HFF-Myc (cell line): Measurements from ENCODE around the gene KCNIP1.

ENCODE experiments used
- DNase-seq: peaks from one replicate; pipeline ENCODE4 v3.0.0-alpha.2; 2011; ENCODE audit warnings: low read depth; ENCODE audit errors: extremely low read depth
- H3K4me3 ChIP-seq: replicated peaks from 2 replicates; pipeline ENCODE4 v1.5.1; 2011; ENCODE audit warnings: low read depth, mild to moderate bottlenecking, control low read depth, low read length
- CTCF ChIP-seq: IDR thresholded peaks from 2 replicates; pipeline ENCODE4 v1.5.1; 2012; ENCODE audit warnings: mild to moderate bottlenecking, low read depth, low read length, control low read depth; ENCODE audit errors: missing control alignments

Gene KCNIP1

DNA sequence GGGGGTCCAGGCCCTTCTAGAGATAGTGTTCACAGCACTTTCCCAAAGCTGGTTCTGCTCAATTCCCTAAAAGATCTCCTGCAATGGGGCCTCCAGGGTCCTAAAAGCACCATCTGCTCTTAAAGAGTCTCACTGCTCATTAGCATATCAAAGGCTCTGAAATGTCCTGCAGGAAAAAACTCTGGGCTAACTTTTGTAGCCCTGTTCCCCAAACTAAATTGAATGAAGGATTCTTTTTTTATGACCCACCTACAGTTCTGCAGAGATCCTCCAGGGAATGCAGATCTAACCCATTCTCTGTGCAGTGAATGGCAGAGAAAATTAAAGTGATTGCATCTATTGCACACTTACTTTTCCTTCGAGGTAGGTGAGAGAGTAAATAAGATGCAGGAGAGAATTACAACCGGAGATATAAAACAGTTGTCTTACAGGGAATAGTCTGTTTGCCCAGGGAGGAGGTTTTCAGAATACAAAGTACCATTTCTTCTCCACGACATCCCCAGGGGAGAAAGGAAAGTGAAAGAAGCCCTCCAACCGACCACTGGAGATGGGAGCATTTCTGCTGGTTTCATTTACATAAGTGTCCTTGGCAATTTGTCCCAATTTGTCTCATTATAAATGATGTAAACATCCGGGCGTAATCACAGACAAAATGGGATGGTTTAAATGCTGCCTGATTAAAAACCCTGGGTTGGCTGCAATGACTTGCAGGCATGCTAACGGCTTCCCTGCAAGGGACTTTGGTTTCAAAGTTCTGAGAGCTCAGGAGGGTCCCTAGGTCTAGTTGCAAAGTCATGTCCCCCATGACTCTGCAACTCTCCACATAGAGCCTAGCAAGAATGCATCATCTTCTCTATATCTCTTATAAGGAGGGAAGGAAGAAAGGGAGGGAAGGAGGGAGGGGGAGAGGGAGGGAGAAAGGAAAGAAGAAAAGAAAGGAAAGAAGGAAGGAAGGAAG lies 114.0 kb downstream of the KCNIP1 start:
- no peak for TF ChIP-seq CTCF
- H3K4me3 ChIP-seq: no peak overlapping the region
- no peak for DNase-seq

GRCh38 chr5:170619869-170620268 lies 116.0 kb downstream of the KCNIP1 start:
- no peak for TF ChIP-seq CTCF
- DNase-seq: no peak
- no peak overlapping the region for H3K4me3 ChIP-seq

- TF ChIP-seq CTCF: no peak
- no peak overlapping the region for H3K4me3 ChIP-seq
- no peak for DNase-seq
Measured at GRCh38 chr5:170622933-170623332, 119.1 kb downstream of the KCNIP1 start.

DNA sequence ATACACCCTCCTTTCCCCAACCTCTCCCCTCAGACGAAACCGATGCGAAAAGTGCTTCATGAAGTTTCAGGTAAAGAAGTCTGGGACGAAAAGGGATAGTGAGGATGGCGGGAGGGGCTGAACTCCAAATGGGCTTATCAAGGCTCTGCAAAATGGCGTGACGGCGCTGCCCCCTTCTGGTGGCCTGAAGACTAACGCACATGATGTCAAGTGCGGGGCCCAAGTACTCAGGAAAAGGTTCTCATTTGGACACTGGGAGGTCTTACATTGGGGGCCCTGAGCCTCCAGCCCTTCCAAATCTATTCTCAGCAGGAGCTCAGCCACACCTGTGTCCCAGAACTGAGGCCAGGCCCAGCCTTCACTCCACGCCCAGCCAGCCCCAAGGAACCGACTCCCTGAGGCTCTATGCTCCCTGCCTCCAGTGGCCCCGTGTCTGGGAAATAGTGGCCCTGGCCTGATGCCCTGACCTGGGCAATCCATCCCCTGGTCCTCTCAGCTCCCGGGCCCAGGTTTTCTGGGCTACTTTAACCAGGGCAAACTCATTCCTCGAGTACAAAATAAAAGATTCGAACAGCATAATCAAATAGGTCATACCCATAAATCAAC lies 119.9 kb downstream of the KCNIP1 start:
- TF ChIP-seq CTCF: peak; percentile 69
- H3K4me3 ChIP-seq: no peak overlapping the region
- no peak for DNase-seq

DNA sequence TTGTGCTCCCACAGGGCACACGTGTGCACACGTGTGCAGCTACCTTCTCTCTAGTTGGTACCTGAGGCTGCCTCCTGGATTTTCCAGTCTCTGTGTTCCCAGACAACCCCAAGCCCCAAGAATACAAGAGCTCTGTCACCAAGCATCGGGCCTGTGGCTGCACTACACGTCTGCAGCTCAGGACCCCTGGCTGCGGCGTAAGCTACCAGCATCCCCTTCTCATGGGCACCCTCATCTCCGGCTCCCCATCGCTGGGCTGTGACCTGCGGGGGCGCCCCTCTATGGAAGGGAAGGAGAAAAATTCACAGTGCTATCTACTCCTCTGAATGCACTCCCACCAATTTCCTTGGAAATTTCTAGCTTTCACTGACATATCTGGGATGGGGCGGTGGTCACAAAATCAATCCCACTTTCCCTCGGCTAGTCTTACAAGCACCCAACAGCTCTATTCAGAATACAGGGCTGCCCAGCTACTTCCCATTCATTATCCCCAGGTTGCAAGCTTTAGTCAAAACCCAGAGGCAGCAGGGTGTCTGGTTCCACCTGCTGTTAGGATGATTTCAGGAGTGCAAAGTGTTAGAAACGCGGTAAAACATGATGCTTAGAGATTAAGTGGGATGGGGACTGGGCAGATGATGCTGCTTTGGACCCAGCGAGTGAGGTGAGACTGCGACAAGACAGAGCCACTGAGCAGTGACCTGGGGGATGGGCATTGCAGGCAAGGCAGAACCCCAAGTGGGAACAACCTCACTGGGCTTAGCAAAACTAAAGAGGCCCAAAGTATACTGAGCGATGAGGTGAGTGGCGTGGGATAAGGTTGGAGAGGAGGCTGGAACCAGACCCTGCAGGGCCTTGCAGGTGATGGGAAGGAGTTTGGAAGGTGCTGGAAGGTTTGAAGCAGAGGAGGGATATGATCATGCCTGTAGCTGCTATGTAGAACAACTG lies 121.7 kb downstream of the KCNIP1 start:
- no peak for TF ChIP-seq CTCF
- no peak for DNase-seq
- H3K4me3 ChIP-seq: no peak overlapping the region

DNA sequence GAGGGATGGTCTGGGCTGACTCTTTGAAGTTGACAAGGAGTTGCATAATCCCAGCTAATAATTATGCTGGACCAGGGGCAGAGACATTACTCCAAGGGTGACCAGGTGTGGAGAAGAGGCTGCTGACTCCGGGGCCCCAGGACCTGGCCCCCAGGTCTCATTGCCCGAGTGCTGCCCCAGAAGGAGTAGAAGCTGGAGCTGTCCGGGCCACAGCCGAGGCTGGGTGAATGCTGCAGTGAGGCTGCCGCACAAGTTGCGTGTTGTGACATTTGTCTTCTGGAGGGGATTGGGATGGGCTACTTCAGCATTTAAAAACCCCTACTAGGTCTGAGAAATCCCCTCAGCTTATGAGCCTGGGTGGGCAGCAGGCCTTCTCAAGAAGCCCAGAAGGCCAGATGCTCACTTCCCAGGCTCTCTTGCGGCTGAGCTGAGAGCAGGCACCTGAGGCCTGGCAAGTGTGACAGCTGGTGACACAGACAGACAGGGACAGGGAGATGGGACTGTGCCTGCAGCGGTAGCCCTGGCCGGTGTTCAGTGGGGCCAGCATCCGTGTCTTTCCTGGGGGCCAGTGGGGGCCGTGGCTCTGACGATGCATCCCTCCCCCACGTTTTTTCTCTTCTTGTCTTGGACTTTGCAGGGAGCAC lies 122.8 kb downstream of the KCNIP1 start:
- no peak overlapping the region for H3K4me3 ChIP-seq
- DNase-seq: no peak
- TF ChIP-seq CTCF: no peak
